Naive thymus-derived CD4-positive, alpha-beta T cell (primary cell): ENCODE results near the gene C20orf173. TPM values are rescaled to one million over a fixed set of nuclear protein-coding genes. Genes with fewer than 3 reads are reported as not detected.

Experiments
- ATAC-seq: fragments of 150-1000 bp; cut with Tn5 transposase; 2 replicates; pipeline ENCODE4 v1.10.0; 2021; ENCODE audit warnings: mild to moderate bottlenecking, moderate library complexity
- CTCF ChIA-PET: fragments of 350-600 bp; sonication (Branson Sonifier 250); formaldehyde crosslinking; loops from one replicate; lab custom pipeline; 2021; ENCODE audit warnings: antibody characterized with exemption; lab: Charles Lee
- POLR2A ChIA-PET: fragments of 350-600 bp; sonication (Branson Sonifier 250); formaldehyde crosslinking; loops from one replicate; lab custom pipeline; 2021; ENCODE audit warnings: antibody characterized with exemption, inconsistent platforms; lab: Charles Lee
- DNase-seq, 9 donors: peaks; one replicate each; pipeline versions ENCODE4 v3.0.0 to v3.0.0-alpha.2; 2020 to 2022; ENCODE audit warnings: mixed read lengths in 1 of 9
- H3K27ac ChIP-seq: one replicate; pipeline ENCODE4 v1.7.0; 2013; ENCODE audit warnings: mild to moderate bottlenecking, low read depth, low read length, moderate library complexity
- H3K27me3 ChIP-seq, 2 donors: one replicate each; pipeline ENCODE4 v1.7.0; 2013; ENCODE audit warnings: low read length in 2 of 2, mild to moderate bottlenecking in 2 of 2, moderate library complexity in 2 of 2; ENCODE audit not compliant: control insufficient read depth in 2 of 2, insufficient read depth in 2 of 2
- H3K36me3 ChIP-seq, 3 experiments: 1 replicate in 2 of 3; 2 replicates in 1 of 3; pipeline ENCODE4 v1.7.0; 2013; ENCODE audit warnings: low read length in 3 of 3, mild to moderate bottlenecking in 3 of 3, moderate library complexity in 1 of 3; ENCODE audit not compliant: insufficient read depth in 3 of 3, control insufficient read depth in 2 of 3
- H3K4me1 ChIP-seq, 2 donors: one replicate each; pipeline ENCODE4 v1.7.0; 2013; ENCODE audit warnings: low read length in 2 of 2, mild to moderate bottlenecking in 2 of 2, moderate library complexity in 1 of 2; ENCODE audit not compliant: control insufficient read depth in 2 of 2, insufficient read depth in 2 of 2
- H3K4me3 ChIP-seq: 2 replicates; pipeline ENCODE4 v1.7.0; 2013; ENCODE audit warnings: mild to moderate bottlenecking, low read length
- H3K9me3 ChIP-seq, 3 experiments: 1 replicate in 2 of 3; 2 replicates in 1 of 3; pipeline ENCODE4 v1.7.0; 2013; ENCODE audit warnings: low read length in 3 of 3; ENCODE audit not compliant: control insufficient read depth in 2 of 3
- H3K27ac Mint-ChIP-seq, 9 donors: one replicate each; pipeline ENCODE4 v1.8.0; 2020 to 2022; ENCODE audit warnings: mixed read lengths in 9 of 9, mild to moderate bottlenecking in 8 of 9, moderate library complexity in 5 of 9, inconsistent platforms in 2 of 9
- H3K27me3 Mint-ChIP-seq, 5 donors: one replicate each; pipeline ENCODE4 v1.8.0; 2021 to 2022; ENCODE audit warnings: mixed read lengths in 5 of 5, mild to moderate bottlenecking in 1 of 5
- H3K36me3 Mint-ChIP-seq, 5 donors: one replicate each; pipeline ENCODE4 v1.8.0; 2020 to 2022; ENCODE audit warnings: mixed read lengths in 5 of 5, mild to moderate bottlenecking in 3 of 5, inconsistent platforms in 1 of 5
- H3K4me1 Mint-ChIP-seq, 7 donors: one replicate each; pipeline ENCODE4 v1.8.0; 2020 to 2022; ENCODE audit warnings: mixed read lengths in 7 of 7, mild to moderate bottlenecking in 3 of 7, inconsistent platforms in 1 of 7
- H3K4me3 Mint-ChIP-seq, 10 donors: one replicate each; pipeline ENCODE4 v1.8.0; 2020 to 2022; ENCODE audit warnings: mild to moderate bottlenecking in 10 of 10, mixed read lengths in 10 of 10, moderate library complexity in 6 of 10, inconsistent platforms in 2 of 10
- H3K9me3 Mint-ChIP-seq, 11 donors: one replicate each; pipeline ENCODE4 v1.8.0; 2020 to 2022; ENCODE audit warnings: mixed read lengths in 11 of 11, mild to moderate bottlenecking in 4 of 11, inconsistent platforms in 1 of 11, moderate library complexity in 1 of 11
- intact Hi-C, 2 donors: fragments of 100-400 bp; cut with micrococcal nuclease; formaldehyde crosslinking; loops; one replicate each; pipeline ENCODE4 v1.15.1; 2023
- polyA plus RNA-seq, 2 donors: library from polyadenylated mRNA; unstranded; fragments of 300-500 nt; fragmentation: Illumina TruSeq; gene quantifications; one replicate each; pipeline ENCODE4 v1.2.3, GENCODE V29; 2021
- total RNA-seq, 6 experiments: library from RNA in 5 of 6; stranded (reverse) in 5 of 6; gene quantifications; 1 replicate in 5 of 6; 2 replicates in 1 of 6; pipeline ENCODE4 v1.2.3 and lab custom pipeline; 2021 to 2026

The C20orf173 gene
- total and polyA plus RNA-seq, 7 experiments from 2014 or later, result not detected

- no peak overlapping the region for H3K27ac ChIP-seq
- H3K36me3 Mint-ChIP-seq, result peaks cover 0 to 17% (median 0%) of the 10 kb centered on the region in 5 donors
- H3K4me3 ChIP-seq, result no peak overlapping the region
- H3K4me3 Mint-ChIP-seq, result no peak overlapping the region
- no peaks in the 10 kb centered on the region for H3K4me1 Mint-ChIP-seq
- H3K36me3 ChIP-seq, result peaks cover 0 to 35% (median 0%) of the 10 kb centered on the region in 3 experiments
- no peak for ATAC-seq
- no peaks in the 10 kb centered on the region for H3K4me1 ChIP-seq
- DNase-seq, result no peak
- no peaks in the 10 kb centered on the region for H3K27me3 ChIP-seq
- ChIA-PET POLR2A (no interaction called here), CTCF (interaction anchor here (0.6 kb wide), 1 partner anchor 1434 kb away, joined by 3 read pairs; no protein-coding TSS in a partner anchor)
- H3K27ac Mint-ChIP-seq, result no peak overlapping the region
- no peaks in the 10 kb centered on the region for H3K9me3 ChIP-seq
- no peaks in the 10 kb centered on the region for H3K27me3 Mint-ChIP-seq
- intact Hi-C loops, result no loop called here
- no peaks in the 10 kb centered on the region for H3K9me3 Mint-ChIP-seq
Measured at GRCh38 chr20:35560541-35560940, 31.1 kb upstream of the C20orf173 start.

GRCh38 chr20:35560105-35560511, 30.7 kb upstream of the C20orf173 start:
- no peaks in the 10 kb centered on the region for H3K4me1 ChIP-seq
- no peaks in the 10 kb centered on the region for H3K27me3 ChIP-seq
- peaks cover 0 to 38% (median 0%) of the 10 kb centered on the region in 3 experiments for H3K36me3 ChIP-seq
- peak overlapping the region in 1 of 9 donors; percentile 5 for H3K27ac Mint-ChIP-seq
- POLR2A ChIA-PET, result no interaction called here
- H3K36me3 Mint-ChIP-seq, result peaks cover 0 to 19% (median 2%) of the 10 kb centered on the region in 5 donors
- intact Hi-C loops, result no loop called here
- DNase-seq (no peak), ATAC-seq (no peak)
- no peak overlapping the region for H3K4me3 Mint-ChIP-seq
- no peaks in the 10 kb centered on the region for H3K9me3 Mint-ChIP-seq
- H3K27ac ChIP-seq, result no peak overlapping the region
- CTCF ChIA-PET, result interaction anchor here (0.6 kb wide), 1 partner anchor 1435 kb away, joined by 3 read pairs; no protein-coding TSS in a partner anchor
- no peaks in the 10 kb centered on the region for H3K27me3 Mint-ChIP-seq
- H3K9me3 ChIP-seq, result no peaks in the 10 kb centered on the region
- H3K4me3 ChIP-seq, result no peak overlapping the region
- no peaks in the 10 kb centered on the region for H3K4me1 Mint-ChIP-seq

- ChIA-PET POLR2A (no interaction called here), CTCF (no interaction called here)
- intact Hi-C loops, result no loop called here
- Mint-ChIP-seq H3K4me3 (no peak overlapping the region), H3K36me3 (peaks cover 0 to 27% (median 12%) of the 10 kb centered on the region in 5 donors), H3K27ac (no peak overlapping the region), H3K9me3 (no peaks in the 10 kb centered on the region), H3K27me3 (no peaks in the 10 kb centered on the region), H3K4me1 (no peaks in the 10 kb centered on the region)
- H3K9me3 ChIP-seq, result no peaks in the 10 kb centered on the region
- DNase-seq (no peak), ATAC-seq (no peak)
- H3K27me3 ChIP-seq, result no peaks in the 10 kb centered on the region
- peaks cover 0 to 48% (median 0%) of the 10 kb centered on the region in 3 experiments for H3K36me3 ChIP-seq
- no peak overlapping the region for H3K4me3 ChIP-seq
- H3K4me1 ChIP-seq, result no peaks in the 10 kb centered on the region
- no peak overlapping the region for H3K27ac ChIP-seq
Measured at GRCh38 chr20:35559042-35559693, 29.7 kb upstream of the C20orf173 start.

- peak overlapping the region in 1 of 9 donors; percentile 69 for H3K27ac Mint-ChIP-seq
- no peaks in the 10 kb centered on the region for H3K4me1 Mint-ChIP-seq
- Histone ChIP-seq H3K4me3 (no peak overlapping the region), H3K9me3 (no peaks in the 10 kb centered on the region), H3K27me3 (no peaks in the 10 kb centered on the region), H3K27ac (no peak overlapping the region), H3K4me1 (no peaks in the 10 kb centered on the region), H3K36me3 (peaks cover 0 to 55% (median 0%) of the 10 kb centered on the region in 3 experiments)
- peaks cover 0 to 27% (median 12%) of the 10 kb centered on the region in 5 donors for H3K36me3 Mint-ChIP-seq
- intact Hi-C loops, result no loop called here
- no peaks in the 10 kb centered on the region for H3K9me3 Mint-ChIP-seq
- POLR2A ChIA-PET, result no interaction called here
- no peak for DNase-seq
- CTCF ChIA-PET, result no interaction called here
- H3K4me3 Mint-ChIP-seq, result no peak overlapping the region
- no peak for ATAC-seq
- H3K27me3 Mint-ChIP-seq, result no peaks in the 10 kb centered on the region
Measured at GRCh38 chr20:35558451-35558850, 29.0 kb upstream of the C20orf173 start.

- Mint-ChIP-seq H3K9me3 (no peaks in the 10 kb centered on the region), H3K4me1 (no peaks in the 10 kb centered on the region), H3K4me3 (no peak overlapping the region), H3K27me3 (no peaks in the 10 kb centered on the region), H3K36me3 (peaks cover 0 to 27% (median 12%) of the 10 kb centered on the region in 5 donors), H3K27ac (no peak overlapping the region)
- Histone ChIP-seq H3K27me3 (no peaks in the 10 kb centered on the region), H3K4me3 (no peak overlapping the region), H3K36me3 (peaks cover 0 to 66% (median 0%) of the 10 kb centered on the region in 3 experiments), H3K4me1 (no peaks in the 10 kb centered on the region), H3K9me3 (no peaks in the 10 kb centered on the region), H3K27ac (no peak overlapping the region)
- CTCF ChIA-PET, result no interaction called here
- intact Hi-C loops, result no loop called here
- ATAC-seq, result no peak
- POLR2A ChIA-PET, result no interaction called here
- no peak for DNase-seq
Measured at GRCh38 chr20:35556871-35557270, 27.4 kb upstream of the C20orf173 start.

GRCh38 chr20:35555951-35556645, 26.6 kb upstream of the C20orf173 start:
- Mint-ChIP-seq H3K4me1 (no peaks in the 10 kb centered on the region), H3K27ac (no peak overlapping the region), H3K9me3 (no peaks in the 10 kb centered on the region), H3K36me3 (peaks cover 0 to 27% (median 12%) of the 10 kb centered on the region in 5 donors), H3K27me3 (no peaks in the 10 kb centered on the region), H3K4me3 (no peak overlapping the region)
- DNase-seq, result no peak
- Histone ChIP-seq H3K36me3 (peaks cover 0 to 74% (median 0%) of the 10 kb centered on the region in 3 experiments), H3K4me3 (no peak overlapping the region), H3K4me1 (no peaks in the 10 kb centered on the region), H3K27me3 (no peaks in the 10 kb centered on the region), H3K9me3 (no peaks in the 10 kb centered on the region), H3K27ac (no peak overlapping the region)
- POLR2A ChIA-PET, result no interaction called here
- ATAC-seq, result no peak
- CTCF ChIA-PET, result no interaction called here
- intact Hi-C loops, result no loop called here
